Endothelial cell of umbilical vein (primary cell): ENCODE data around the gene UGT2A2. TPM values are rescaled to one million over a fixed set of nuclear protein-coding genes. Genes with fewer than 3 reads are reported as not detected.

ENCODE experiments used
- BruUV-seq: library from RNA; stranded (reverse); fragments of 400-500 nt; replicated peaks from 2 replicates; lab custom pipeline; 2021; lab: Mats Ljungman, UMichigan
- CTCF ChIA-PET: fragments of 300-600, 350-600 bp; sonication (Branson Sonifier 250); formaldehyde crosslinking; loops from one replicate; lab custom pipeline; 2021; ENCODE audit warnings: antibody characterized with exemption, inconsistent platforms; lab: Charles Lee
- POLR2A ChIA-PET: fragments of 300-600, 350-600 bp; sonication (Branson Sonifier 250); formaldehyde crosslinking; loops from one replicate; lab custom pipeline; 2021; ENCODE audit warnings: antibody characterized with exemption, inconsistent platforms; lab: Charles Lee
- DNase-seq: peaks from one replicate; pipeline ENCODE4 v3.0.0-alpha.2; 2011; ENCODE audit warnings: low read depth, low spot score
- FAIRE-seq: peaks from 2 replicates; lab custom pipeline; 2011; peaks lifted over from hg19 to GRCh38; lab: Jason Lieb, UNC
- H2AFZ ChIP-seq: 2 replicates; pipeline ENCODE4 v1.6.0; 2012; ENCODE audit warnings: low read depth, low read length, control low read depth, inconsistent platforms
- H3K27ac ChIP-seq: 2 replicates; pipeline ENCODE4 v1.5.1; 2011; ENCODE audit warnings: low read depth, mild to moderate bottlenecking, control low read depth, low read length, moderate library complexity; ENCODE audit not compliant: insufficient read depth
- H3K27me3 ChIP-seq, 2 experiments: 2 replicates each; pipeline versions ENCODE4 v1.6.0 to v1.6.1; 2011; ENCODE audit warnings: low read length in 2 of 2, mixed read lengths in 1 of 2; ENCODE audit not compliant: control insufficient read depth in 2 of 2, insufficient read depth in 2 of 2
- H3K36me3 ChIP-seq, 2 experiments: 2 replicates in 1 of 2; 3 replicates in 1 of 2; pipeline ENCODE4 v1.5.1; 2011; ENCODE audit warnings: low read length in 2 of 2, mild to moderate bottlenecking in 1 of 2, moderate library complexity in 1 of 2; ENCODE audit not compliant: control insufficient read depth in 2 of 2, insufficient read depth in 2 of 2; ENCODE audit errors: extremely low read depth in 1 of 2
- H3K4me1 ChIP-seq: 3 replicates; pipeline ENCODE4 v1.5.1; 2011; ENCODE audit warnings: mild to moderate bottlenecking, low read length; ENCODE audit not compliant: control insufficient read depth, insufficient read depth; ENCODE audit errors: extremely low read depth
- H3K4me2 ChIP-seq: 2 replicates; pipeline ENCODE4 v1.6.1; 2011; ENCODE audit warnings: low read length, control low read depth, mixed read lengths; ENCODE audit not compliant: insufficient read depth
- H3K4me3 ChIP-seq, 3 experiments: fragments of 200-600 bp in 1 of 3; sonication (generic), shearing (Covaris generic) in 1 of 3; replicated peaks in 1 of 3; 2 replicates each; pipeline ENCODE4 v1.5.1; 2011 to 2016; ENCODE audit warnings: control low read depth in 3 of 3, low read length in 3 of 3, mild to moderate bottlenecking in 2 of 3, inconsistent platforms in 1 of 3, low read depth in 1 of 3, moderate library complexity in 1 of 3; ENCODE audit not compliant: insufficient read depth in 1 of 3
- H3K79me2 ChIP-seq: 2 replicates; pipeline ENCODE4 v1.6.0; 2012; ENCODE audit warnings: low read length, inconsistent platforms; ENCODE audit not compliant: control insufficient read depth, insufficient read depth
- H3K9ac ChIP-seq: replicated peaks from 2 replicates; pipeline ENCODE3; 2011; ENCODE audit warnings: low read length, control low read depth; ENCODE audit not compliant: insufficient read depth; ENCODE audit errors: extremely low read depth
- H3K9me1 ChIP-seq: replicated peaks from 3 replicates; pipeline ENCODE4 v1.6.0; 2011; ENCODE audit warnings: mild to moderate bottlenecking, low read length; ENCODE audit not compliant: control insufficient read depth, insufficient read depth; ENCODE audit errors: extremely low read depth
- H3K9me3 ChIP-seq: replicated peaks from 2 replicates; pipeline ENCODE4 v1.5.1; 2012; ENCODE audit warnings: low read length, inconsistent platforms; ENCODE audit not compliant: control insufficient read depth, insufficient read depth
- H4K20me1 ChIP-seq: replicated peaks from 2 replicates; pipeline ENCODE3; 2011; ENCODE audit warnings: mild to moderate bottlenecking, low read length; ENCODE audit not compliant: control insufficient read depth, insufficient read depth; ENCODE audit errors: extremely low read depth
- CTCF ChIP-seq, 2 donors: IDR thresholded peaks; 1 replicate in 1 of 2; 2 replicates in 1 of 2; pipeline ENCODE4 v1.5.1; 2011; ENCODE audit warnings: low read length in 2 of 2, mild to moderate bottlenecking in 2 of 2, moderate library complexity in 2 of 2, control low read depth in 1 of 2, inconsistent platforms in 1 of 2, low read depth in 1 of 2; ENCODE audit not compliant: insufficient read depth in 1 of 2; ENCODE audit errors: extremely low read depth in 1 of 2
- EZH2 ChIP-seq: IDR thresholded peaks from 2 replicates; pipeline ENCODE4 v1.6.1; 2012; ENCODE audit warnings: borderline replicate concordance, low read depth, mild to moderate bottlenecking, moderate library complexity, low read length, inconsistent platforms; ENCODE audit not compliant: severe bottlenecking
- FOS ChIP-seq: IDR thresholded peaks from 2 replicates; pipeline ENCODE4 v1.6.1; 2011; ENCODE audit warnings: mild to moderate bottlenecking, low read length, moderate library complexity, borderline replicate concordance; ENCODE audit not compliant: insufficient read depth
- GATA2 ChIP-seq: IDR thresholded peaks from 2 replicates; pipeline ENCODE4 v1.7.0; 2011; ENCODE audit warnings: low read depth, mild to moderate bottlenecking, moderate library complexity, mixed read lengths, low read length; ENCODE audit not compliant: insufficient read length, insufficient read depth
- JUN ChIP-seq: IDR thresholded peaks from 2 replicates; pipeline ENCODE4 v1.6.1; 2011; ENCODE audit warnings: borderline replicate concordance, low read depth; ENCODE audit not compliant: insufficient read length, insufficient read depth
- MAX ChIP-seq: IDR thresholded peaks from 2 replicates; pipeline ENCODE4 v1.6.1; 2011; ENCODE audit not compliant: insufficient read depth, insufficient read length
- MYC ChIP-seq: IDR thresholded peaks from one replicate; pipeline ENCODE4 v1.6.1; 2011; ENCODE audit warnings: mild to moderate bottlenecking, low read depth, low read length
- POLR2A ChIP-seq: IDR thresholded peaks from 2 replicates; pipeline ENCODE4 v1.6.1; 2012; ENCODE audit warnings: low read depth, mild to moderate bottlenecking, control low read depth, low read length
- POLR2AphosphoS5 ChIP-seq: IDR thresholded peaks from 2 replicates; pipeline ENCODE4 v1.6.1; 2012; ENCODE audit warnings: low read depth, mild to moderate bottlenecking, control low read depth, low read length, moderate library complexity; ENCODE audit not compliant: insufficient read depth
- dilution Hi-C: fragments of 300-500 bp; cut with MboI; formaldehyde crosslinking; loops from one replicate; pipeline ENCODE4 v1.15.0; 2019; ENCODE audit warnings: low sequenced_read_pairs; ENCODE audit not compliant: extremely low pct_ligation_motif_present
- intact Hi-C: fragments of 100-400 bp; cut with micrococcal nuclease; formaldehyde crosslinking; loops from one replicate; pipeline ENCODE4 v1.10.0; 2022
- polyA plus RNA-seq, 4 experiments: library from polyadenylated mRNA; depleted of rRNA in 3 of 4; stranded (reverse) in 3 of 4; unstranded in 1 of 4; fragments of >200 nt; gene quantifications; 2 replicates each; pipeline versions ENCODE4 v1.2.1 to v1.2.3, GENCODE V29; 2011 to 2012; ENCODE audit warnings: missing spikeins in 1 of 4
- total RNA-seq: library from RNA; stranded (reverse); gene quantifications from 2 replicates; pipeline ENCODE4 v1.2.3, GENCODE V29; 2021

The UGT2A2 gene
- total and polyA plus RNA-seq, 2 donors (not counting 3 experiments of a cell fraction or from before 2014, with no cell fraction given) = not detected

- no TSS peak for BruUV-seq
- H3K9ac ChIP-seq = no peak overlapping the region
- intact Hi-C loops = no loop called here
- dilution Hi-C loops = no loop called here
- ChIA-PET CTCF (no interaction called here), POLR2A (no interaction called here)
- TF ChIP-seq CTCF (IDR thresholded peaks at IDR 0.05; ENCODE audit: extremely low read depth in 1 of 2, insufficient read depth in 1 of 2, low read depth in 1 of 2, low read length in 2 of 2) = no peak
- H3K27ac ChIP-seq = no peak overlapping the region
- no peaks in the 10 kb centered on the region for H3K27me3 ChIP-seq
- no peak overlapping the region for H3K4me3 ChIP-seq
- no peaks in the 10 kb centered on the region for H4K20me1 ChIP-seq
- H2AFZ ChIP-seq = no peak overlapping the region
- no peak overlapping the region for H3K4me2 ChIP-seq
- no peaks in the 10 kb centered on the region for H3K79me2 ChIP-seq
- no peak for FAIRE-seq
- H3K9me3 ChIP-seq = no peaks in the 10 kb centered on the region
- H3K9me1 ChIP-seq = no peaks in the 10 kb centered on the region
- DNase-seq = no peak
- H3K4me1 ChIP-seq = no peaks in the 10 kb centered on the region
- no peaks in the 10 kb centered on the region for H3K36me3 ChIP-seq
These were observed 76.0 kb downstream of the UGT2A2 start for GRCh38 chr4:69563424-69563823.

GRCh38 chr4:69549651-69550050 is 89.8 kb downstream of the UGT2A2 start:
- Histone ChIP-seq H3K9me3 (no peaks in the 10 kb centered on the region), H3K79me2 (no peaks in the 10 kb centered on the region), H3K4me3 (no peak overlapping the region), H3K9me1 (no peaks in the 10 kb centered on the region), H4K20me1 (no peaks in the 10 kb centered on the region), H3K36me3 (no peaks in the 10 kb centered on the region), H3K4me1 (no peaks in the 10 kb centered on the region), H3K9ac (no peak overlapping the region), H3K27ac (no peak overlapping the region), H2AFZ (no peak overlapping the region), H3K27me3 (no peaks in the 10 kb centered on the region), H3K4me2 (no peak overlapping the region)
- CTCF ChIA-PET = no interaction called here
- DNase-seq (no peak), FAIRE-seq (no peak)
- TF ChIP-seq POLR2A (no peak), JUN (no peak), EZH2 (no peak), MAX (no peak), CTCF (IDR thresholded peaks at IDR 0.05; ENCODE audit: extremely low read depth in 1 of 2, insufficient read depth in 1 of 2, low read depth in 1 of 2, low read length in 2 of 2) (no peak), GATA2 (no peak), MYC (no peak), FOS (no peak), POLR2AphosphoS5 (no peak)
- intact Hi-C loops (no loop called here), dilution Hi-C loops (no loop called here)
- POLR2A ChIA-PET = no interaction called here
- BruUV-seq = no TSS peak
